ENCODE measurements around the gene MSL3B.
A peak's percentile ranks its signal among the peaks of the same experiment; 100 is the strongest.

Gene MSL3B

DNA sequence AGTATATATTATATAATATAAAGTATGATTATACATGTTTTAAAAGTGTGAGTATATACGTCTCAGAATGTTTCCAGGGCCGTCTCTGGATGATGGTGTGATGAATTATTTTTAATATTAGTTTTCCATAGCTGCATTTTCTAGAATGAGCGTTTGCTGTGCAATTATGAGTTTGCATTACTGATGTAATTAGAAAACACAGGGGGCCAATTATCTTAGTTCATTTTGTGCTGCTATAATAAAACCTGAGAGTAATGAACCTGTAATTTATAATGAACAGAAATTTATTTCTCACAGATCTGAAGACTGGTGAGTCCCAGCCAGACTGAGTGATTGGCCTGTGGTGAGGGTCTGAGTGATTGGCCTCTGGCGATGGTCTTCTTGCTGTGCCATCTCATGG, 9.9 kb downstream of the MSL3B start:
- Histone ChIP-seq H3K27me3 (ENCODE audit: insufficient read depth, poor library complexity, severe bottlenecking) (no peaks in the 10 kb centered on the region), H3K4me3 (replicated peaks; ENCODE audit: insufficient read depth, low read length) (no peak overlapping the region), H3K27ac (replicated peaks) (no peak overlapping the region)
- TF ChIP-seq, protein P1, sequence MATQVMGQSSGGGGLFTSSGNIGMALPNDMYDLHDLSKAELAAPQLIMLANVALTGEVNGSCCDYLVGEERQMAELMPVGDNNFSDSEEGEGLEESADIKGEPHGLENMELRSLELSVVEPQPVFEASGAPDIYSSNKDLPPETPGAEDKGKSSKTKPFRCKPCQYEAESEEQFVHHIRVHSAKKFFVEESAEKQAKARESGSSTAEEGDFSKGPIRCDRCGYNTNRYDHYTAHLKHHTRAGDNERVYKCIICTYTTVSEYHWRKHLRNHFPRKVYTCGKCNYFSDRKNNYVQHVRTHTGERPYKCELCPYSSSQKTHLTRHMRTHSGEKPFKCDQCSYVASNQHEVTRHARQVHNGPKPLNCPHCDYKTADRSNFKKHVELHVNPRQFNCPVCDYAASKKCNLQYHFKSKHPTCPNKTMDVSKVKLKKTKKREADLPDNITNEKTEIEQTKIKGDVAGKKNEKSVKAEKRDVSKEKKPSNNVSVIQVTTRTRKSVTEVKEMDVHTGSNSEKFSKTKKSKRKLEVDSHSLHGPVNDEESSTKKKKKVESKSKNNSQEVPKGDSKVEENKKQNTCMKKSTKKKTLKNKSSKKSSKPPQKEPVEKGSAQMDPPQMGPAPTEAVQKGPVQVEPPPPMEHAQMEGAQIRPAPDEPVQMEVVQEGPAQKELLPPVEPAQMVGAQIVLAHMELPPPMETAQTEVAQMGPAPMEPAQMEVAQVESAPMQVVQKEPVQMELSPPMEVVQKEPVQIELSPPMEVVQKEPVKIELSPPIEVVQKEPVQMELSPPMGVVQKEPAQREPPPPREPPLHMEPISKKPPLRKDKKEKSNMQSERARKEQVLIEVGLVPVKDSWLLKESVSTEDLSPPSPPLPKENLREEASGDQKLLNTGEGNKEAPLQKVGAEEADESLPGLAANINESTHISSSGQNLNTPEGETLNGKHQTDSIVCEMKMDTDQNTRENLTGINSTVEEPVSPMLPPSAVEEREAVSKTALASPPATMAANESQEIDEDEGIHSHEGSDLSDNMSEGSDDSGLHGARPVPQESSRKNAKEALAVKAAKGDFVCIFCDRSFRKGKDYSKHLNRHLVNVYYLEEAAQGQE (IDR thresholded peaks at IDR 0.05; ENCODE audit: insufficient replicate concordance, low read depth): no peak
- TF ChIP-seq SPI1 (IDR thresholded peaks at IDR 0.05; ENCODE audit: borderline replicate concordance, low read depth): no peak
- DNase-seq (ENCODE audit: low read depth in 1 of 2, low spot score in 1 of 2): no peak

- Histone ChIP-seq H3K27ac (replicated peaks) (no peak overlapping the region), H3K27me3 (ENCODE audit: insufficient read depth, poor library complexity, severe bottlenecking) (no peaks in the 10 kb centered on the region), H3K4me3 (replicated peaks; ENCODE audit: insufficient read depth, low read length) (no peak overlapping the region)
- TF ChIP-seq, protein P1 (IDR thresholded peaks at IDR 0.05; ENCODE audit: insufficient replicate concordance, low read depth): no peak
- TF ChIP-seq CTCF (IDR thresholded peaks at IDR 0.05; ENCODE audit: insufficient read depth, low read length) (peak; percentile 67), POLR2AphosphoS5 (IDR thresholded peaks at IDR 0.05; ENCODE audit: low read depth) (no peak)
- peak in 1 of 2 experiments; percentile 60 for DNase-seq (ENCODE audit: low read depth in 1 of 2, low spot score in 1 of 2)
Observed at GRCh38 chr2:233857511-233858141, 10.6 kb downstream of the MSL3B start.

GRCh38 chr2:233856184-233856583, 12.0 kb downstream of the MSL3B start:
- TF ChIP-seq, protein P1 (IDR thresholded peaks at IDR 0.05; ENCODE audit: insufficient replicate concordance, low read depth): no peak
- TF ChIP-seq CTCF (IDR thresholded peaks at IDR 0.05; ENCODE audit: insufficient read depth, low read length) (no peak), SPI1 (IDR thresholded peaks at IDR 0.05; ENCODE audit: borderline replicate concordance, low read depth) (no peak), POLR2AphosphoS5 (IDR thresholded peaks at IDR 0.05; ENCODE audit: low read depth) (no peak), GABPA (IDR thresholded peaks at IDR 0.05; ENCODE audit: low read depth) (no peak)
- Histone ChIP-seq H3K4me3 (replicated peaks; ENCODE audit: insufficient read depth, low read length) (no peak overlapping the region), H3K27me3 (ENCODE audit: insufficient read depth, poor library complexity, severe bottlenecking) (no peaks in the 10 kb centered on the region), H3K27ac (replicated peaks) (no peak overlapping the region)
- DNase-seq (ENCODE audit: low read depth in 1 of 2, low spot score in 1 of 2): no peak
